Fibroblast of lung (primary cell): ENCODE results near the gene ADGRD1. TPM values are rescaled to one million over a fixed set of nuclear protein-coding genes. Genes with fewer than 3 reads are reported as not detected.

ENCODE experiments used
- DNase-seq, 2 donors: peaks; one replicate each; pipeline versions ENCODE4 v3.0.0 to v3.0.0-alpha.2; 2010; ENCODE audit warnings: low read depth in 2 of 2
- H2AFZ ChIP-seq: 2 replicates; pipeline ENCODE4 v1.5.1; 2012; ENCODE audit warnings: low read length, control low read depth, inconsistent platforms
- H3K27ac ChIP-seq: 2 replicates; pipeline ENCODE4 v1.5.1; 2011; ENCODE audit warnings: low read length, control low read depth; ENCODE audit not compliant: insufficient read depth
- H3K27me3 ChIP-seq: 2 replicates; pipeline ENCODE4 v1.5.1; 2011; ENCODE audit warnings: mild to moderate bottlenecking, low read length; ENCODE audit not compliant: control insufficient read depth, insufficient read depth
- H3K36me3 ChIP-seq: 2 replicates; pipeline ENCODE4 v1.5.1; 2011; ENCODE audit warnings: low read length; ENCODE audit not compliant: control insufficient read depth, insufficient read depth
- H3K4me1 ChIP-seq: 2 replicates; pipeline ENCODE4 v1.5.1; 2011; ENCODE audit warnings: low read length; ENCODE audit not compliant: control insufficient read depth, insufficient read depth; ENCODE audit errors: extremely low read depth
- H3K4me2 ChIP-seq: 2 replicates; pipeline ENCODE4 v1.5.1; 2011; ENCODE audit warnings: low read length, control low read depth; ENCODE audit not compliant: insufficient read depth; ENCODE audit errors: extremely low read depth
- H3K4me3 ChIP-seq, 4 experiments: fragments of 200-600 bp in 1 of 4; sonication (generic) in 1 of 4; replicated peaks in 1 of 4; 2 replicates each; pipeline ENCODE4 v1.5.1; 2011 to 2016; ENCODE audit warnings: low read length in 4 of 4, low read depth in 3 of 4, mild to moderate bottlenecking in 3 of 4, control low read depth in 2 of 4, inconsistent platforms in 1 of 4, mixed read lengths in 1 of 4; ENCODE audit not compliant: insufficient read depth in 1 of 4; ENCODE audit errors: control extremely low read depth in 1 of 4
- H3K79me2 ChIP-seq: 2 replicates; pipeline ENCODE4 v1.5.1; 2012; ENCODE audit warnings: mild to moderate bottlenecking, low read length, inconsistent platforms; ENCODE audit not compliant: control insufficient read depth, insufficient read depth
- H3K9ac ChIP-seq: 2 replicates; pipeline ENCODE4 v1.5.1; 2011; ENCODE audit warnings: mild to moderate bottlenecking, low read length, control low read depth; ENCODE audit not compliant: insufficient read depth
- H3K9me3 ChIP-seq: 2 replicates; pipeline ENCODE4 v1.5.1; 2012; ENCODE audit warnings: low read depth, low read length; ENCODE audit not compliant: control insufficient read depth, insufficient read depth
- H4K20me1 ChIP-seq: 2 replicates; pipeline ENCODE4 v1.5.1; 2011; ENCODE audit warnings: low read length; ENCODE audit not compliant: control insufficient read depth, insufficient read depth; ENCODE audit errors: extremely low read depth
- EZH2 ChIP-seq: IDR thresholded peaks from 2 replicates; pipeline ENCODE4 v1.5.1; 2012; ENCODE audit warnings: low read length, control low read depth, mild to moderate bottlenecking; ENCODE audit errors: missing control alignments
- polyA plus RNA-seq, 2 donors: library from polyadenylated mRNA; depleted of rRNA in 1 of 2; stranded (reverse) in 1 of 2; unstranded in 1 of 2; fragments of >200 nt; gene quantifications; 2 replicates each; pipeline ENCODE4 v1.2.1, GENCODE V29; 2011 to 2012; ENCODE audit warnings: missing spikeins in 1 of 2
- total RNA-seq: library from RNA; depleted of rRNA; stranded (reverse); fragments of >200 nt; gene quantifications from 2 replicates; pipeline ENCODE4 v1.2.1, GENCODE V29; 2014
- TF ChIP-seq, protein P1 (sequence below), 2 donors: IDR thresholded peaks in 1 of 2; conservative IDR thresholded peaks in 1 of 2; 1 replicate in 1 of 2; 2 replicates in 1 of 2; pipeline ENCODE4 v1.5.1; 2011 to 2012; ENCODE audit warnings: low read length in 2 of 2, control low read depth in 1 of 2, inconsistent platforms in 1 of 2, low read depth in 1 of 2, mild to moderate bottlenecking in 1 of 2

Gene ADGRD1
- total and polyA plus RNA-seq, 2 donors (not counting 1 experiment from before 2014, with no cell fraction given), result 7.3 to 11.6 TPM

DNA sequence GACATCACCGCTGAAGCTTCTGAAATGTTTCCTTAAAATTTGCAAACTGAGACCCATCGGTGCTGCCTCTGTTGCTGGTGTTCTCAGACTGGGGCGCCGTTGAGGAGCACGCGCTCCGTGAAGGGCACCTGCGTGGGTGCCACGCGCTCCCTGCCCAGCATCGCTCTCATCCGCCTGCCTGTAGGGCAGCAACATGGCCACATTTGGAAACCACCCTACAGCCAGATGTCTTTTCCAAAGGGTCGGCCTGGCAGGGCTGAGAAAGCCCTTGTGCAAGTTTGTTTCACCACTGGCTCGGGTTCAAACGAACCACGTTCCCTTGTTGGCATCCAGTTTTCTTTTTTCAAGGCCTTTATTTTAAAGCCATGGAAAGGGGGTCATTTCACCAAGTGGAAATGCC is 13.9 kb downstream of the ADGRD1 start:
- no peak overlapping the region for H3K4me2 ChIP-seq
- no peaks in the 10 kb centered on the region for H3K79me2 ChIP-seq
- no peak overlapping the region for H3K27ac ChIP-seq
- H3K9me3 ChIP-seq, result no peaks in the 10 kb centered on the region
- no peak for DNase-seq
- no peaks in the 10 kb centered on the region for H3K36me3 ChIP-seq
- H3K9ac ChIP-seq, result no peak overlapping the region
- H4K20me1 ChIP-seq, result no peaks in the 10 kb centered on the region
- H3K27me3 ChIP-seq, result no peaks in the 10 kb centered on the region
- no peaks in the 10 kb centered on the region for H3K4me1 ChIP-seq
- TF ChIP-seq, protein P1, sequence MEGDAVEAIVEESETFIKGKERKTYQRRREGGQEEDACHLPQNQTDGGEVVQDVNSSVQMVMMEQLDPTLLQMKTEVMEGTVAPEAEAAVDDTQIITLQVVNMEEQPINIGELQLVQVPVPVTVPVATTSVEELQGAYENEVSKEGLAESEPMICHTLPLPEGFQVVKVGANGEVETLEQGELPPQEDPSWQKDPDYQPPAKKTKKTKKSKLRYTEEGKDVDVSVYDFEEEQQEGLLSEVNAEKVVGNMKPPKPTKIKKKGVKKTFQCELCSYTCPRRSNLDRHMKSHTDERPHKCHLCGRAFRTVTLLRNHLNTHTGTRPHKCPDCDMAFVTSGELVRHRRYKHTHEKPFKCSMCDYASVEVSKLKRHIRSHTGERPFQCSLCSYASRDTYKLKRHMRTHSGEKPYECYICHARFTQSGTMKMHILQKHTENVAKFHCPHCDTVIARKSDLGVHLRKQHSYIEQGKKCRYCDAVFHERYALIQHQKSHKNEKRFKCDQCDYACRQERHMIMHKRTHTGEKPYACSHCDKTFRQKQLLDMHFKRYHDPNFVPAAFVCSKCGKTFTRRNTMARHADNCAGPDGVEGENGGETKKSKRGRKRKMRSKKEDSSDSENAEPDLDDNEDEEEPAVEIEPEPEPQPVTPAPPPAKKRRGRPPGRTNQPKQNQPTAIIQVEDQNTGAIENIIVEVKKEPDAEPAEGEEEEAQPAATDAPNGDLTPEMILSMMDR (conservative IDR thresholded peaks at IDR 0.05 in 1 of 2, IDR thresholded peaks at IDR 0.05 in 1 of 2; ENCODE audit: low read depth in 1 of 2, low read length in 2 of 2), result no peak
- TF ChIP-seq EZH2, result no peak
- no peak overlapping the region for H3K4me3 ChIP-seq
- no peak overlapping the region for H2AFZ ChIP-seq

- no peaks in the 10 kb centered on the region for H3K27me3 ChIP-seq
- no peak overlapping the region for H2AFZ ChIP-seq
- no peak overlapping the region for H3K4me2 ChIP-seq
- H3K4me1 ChIP-seq, result no peaks in the 10 kb centered on the region
- no peak overlapping the region for H3K9ac ChIP-seq
- H3K4me3 ChIP-seq, result no peak overlapping the region
- TF ChIP-seq, protein P1 (conservative IDR thresholded peaks at IDR 0.05 in 1 of 2, IDR thresholded peaks at IDR 0.05 in 1 of 2; ENCODE audit: low read depth in 1 of 2, low read length in 2 of 2), result no peak
- no peak for TF ChIP-seq EZH2
- no peaks in the 10 kb centered on the region for H3K79me2 ChIP-seq
- no peak for DNase-seq
- H4K20me1 ChIP-seq, result no peaks in the 10 kb centered on the region
- H3K36me3 ChIP-seq, result no peaks in the 10 kb centered on the region
- H3K9me3 ChIP-seq, result no peaks in the 10 kb centered on the region
- no peak overlapping the region for H3K27ac ChIP-seq
Measured at GRCh38 chr12:130968611-130969010, 14.9 kb downstream of the ADGRD1 start.

GRCh38 chr12:130969223-130969622 is 15.5 kb downstream of the ADGRD1 start:
- Histone ChIP-seq H4K20me1 (no peaks in the 10 kb centered on the region), H3K4me3 (no peak overlapping the region), H3K4me2 (no peak overlapping the region), H3K36me3 (no peaks in the 10 kb centered on the region), H3K79me2 (no peaks in the 10 kb centered on the region), H2AFZ (no peak overlapping the region), H3K9me3 (no peaks in the 10 kb centered on the region), H3K4me1 (no peaks in the 10 kb centered on the region), H3K27me3 (no peaks in the 10 kb centered on the region), H3K9ac (no peak overlapping the region), H3K27ac (no peak overlapping the region)
- no peak for DNase-seq
- TF ChIP-seq EZH2, result no peak
- TF ChIP-seq, protein P1 (conservative IDR thresholded peaks at IDR 0.05 in 1 of 2, IDR thresholded peaks at IDR 0.05 in 1 of 2; ENCODE audit: low read depth in 1 of 2, low read length in 2 of 2), result no peak
